GM13977 (cell line): ENCODE measurements around the gene DNASE1L1.

ENCODE experiments used
- DNase-seq: peaks from one replicate; pipeline ENCODE4 v3.0.0; 2012; ENCODE audit warnings: low spot score
- in situ Hi-C: fragments of 300-500 bp; cut with MboI; formaldehyde crosslinking; loops from one replicate; pipeline ENCODE4 v1.12.0; 2022; ENCODE audit warnings: low sequenced_read_pairs, low pct_unique_long_range_greater_than_20kb, mixed read lengths, inconsistent platforms; ENCODE audit not compliant: unreplicated experiment
- TF ChIP-seq, protein P1 (sequence below): IDR thresholded peaks from 2 replicates; pipeline ENCODE4 v1.5.1; 2012; ENCODE audit warnings: mild to moderate bottlenecking, control low read depth; ENCODE audit not compliant: insufficient read depth; ENCODE audit errors: extremely low read depth, missing control alignments

Gene DNASE1L1

DNA sequence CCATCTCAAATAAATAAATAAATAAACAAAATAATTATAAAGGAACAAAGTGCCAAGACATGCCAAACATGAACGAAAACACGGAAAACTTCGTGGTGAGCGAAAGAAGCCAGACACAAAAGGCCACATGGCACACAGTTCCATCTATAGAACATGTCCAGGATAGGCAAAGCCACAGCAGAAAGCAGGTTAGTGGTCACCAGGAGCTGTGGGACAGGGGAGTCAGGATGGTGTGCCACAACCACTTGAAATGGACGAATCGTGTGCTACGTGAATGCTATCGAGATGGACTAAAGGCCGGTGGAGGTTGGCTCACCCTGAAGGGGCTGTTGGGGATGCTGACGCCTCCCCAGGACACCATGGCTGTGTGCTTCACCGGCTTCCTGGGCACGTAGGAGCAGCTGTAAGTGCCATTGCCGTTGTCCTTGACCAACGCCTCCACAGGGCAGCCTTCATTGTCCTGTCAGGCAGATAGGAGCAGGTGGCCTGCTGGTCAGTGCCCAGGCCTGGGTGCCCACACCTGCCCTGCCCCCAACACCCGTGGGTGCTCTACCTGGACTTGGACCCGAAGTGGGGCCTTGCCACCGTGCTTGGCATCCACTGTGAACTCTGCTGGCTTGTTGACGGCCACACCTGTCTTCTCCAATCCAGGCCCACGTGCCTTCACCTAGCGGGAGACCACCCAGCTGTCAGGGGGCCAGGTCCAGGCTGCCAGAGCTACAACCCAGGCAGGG, 45.2 kb downstream of the DNASE1L1 start:
- no peak for DNase-seq
- in situ Hi-C loops = no loop called here
- TF ChIP-seq, protein P1, sequence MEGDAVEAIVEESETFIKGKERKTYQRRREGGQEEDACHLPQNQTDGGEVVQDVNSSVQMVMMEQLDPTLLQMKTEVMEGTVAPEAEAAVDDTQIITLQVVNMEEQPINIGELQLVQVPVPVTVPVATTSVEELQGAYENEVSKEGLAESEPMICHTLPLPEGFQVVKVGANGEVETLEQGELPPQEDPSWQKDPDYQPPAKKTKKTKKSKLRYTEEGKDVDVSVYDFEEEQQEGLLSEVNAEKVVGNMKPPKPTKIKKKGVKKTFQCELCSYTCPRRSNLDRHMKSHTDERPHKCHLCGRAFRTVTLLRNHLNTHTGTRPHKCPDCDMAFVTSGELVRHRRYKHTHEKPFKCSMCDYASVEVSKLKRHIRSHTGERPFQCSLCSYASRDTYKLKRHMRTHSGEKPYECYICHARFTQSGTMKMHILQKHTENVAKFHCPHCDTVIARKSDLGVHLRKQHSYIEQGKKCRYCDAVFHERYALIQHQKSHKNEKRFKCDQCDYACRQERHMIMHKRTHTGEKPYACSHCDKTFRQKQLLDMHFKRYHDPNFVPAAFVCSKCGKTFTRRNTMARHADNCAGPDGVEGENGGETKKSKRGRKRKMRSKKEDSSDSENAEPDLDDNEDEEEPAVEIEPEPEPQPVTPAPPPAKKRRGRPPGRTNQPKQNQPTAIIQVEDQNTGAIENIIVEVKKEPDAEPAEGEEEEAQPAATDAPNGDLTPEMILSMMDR = no peak

DNA sequence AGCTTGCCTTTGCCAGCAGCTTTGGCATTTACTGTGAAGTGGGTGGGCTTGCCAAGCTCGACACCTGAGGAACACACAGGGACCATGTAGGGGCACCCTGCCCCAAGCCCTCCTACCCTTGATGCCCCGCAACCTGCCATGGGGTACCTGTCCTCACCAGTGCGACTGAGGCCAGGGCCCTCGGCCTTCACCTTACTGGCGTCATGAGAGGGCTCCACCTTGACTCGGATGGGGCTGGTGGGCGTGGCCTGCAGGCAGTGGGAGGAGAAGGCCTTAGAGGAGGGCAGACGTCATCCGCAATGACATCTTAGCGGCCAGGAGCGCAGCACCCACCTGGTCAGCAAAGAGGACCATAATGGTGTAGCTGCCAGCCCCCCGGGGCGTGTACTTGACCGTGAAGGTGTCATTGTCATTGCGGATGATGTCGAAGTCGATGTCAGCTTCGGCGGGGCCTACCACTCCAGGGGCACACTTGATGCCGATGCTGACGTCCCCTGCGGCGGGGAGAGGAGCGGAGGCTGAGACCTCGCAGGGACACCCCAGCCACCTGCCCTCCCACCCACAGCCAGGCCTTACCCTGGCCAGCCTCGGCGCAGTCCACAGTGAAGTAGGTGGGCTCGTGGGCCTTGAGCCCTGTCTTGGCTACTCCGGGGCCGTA, 46.8 kb downstream of the DNASE1L1 start:
- TF ChIP-seq, protein P1 = no peak
- in situ Hi-C loops = no loop called here
- DNase-seq = no peak

DNA sequence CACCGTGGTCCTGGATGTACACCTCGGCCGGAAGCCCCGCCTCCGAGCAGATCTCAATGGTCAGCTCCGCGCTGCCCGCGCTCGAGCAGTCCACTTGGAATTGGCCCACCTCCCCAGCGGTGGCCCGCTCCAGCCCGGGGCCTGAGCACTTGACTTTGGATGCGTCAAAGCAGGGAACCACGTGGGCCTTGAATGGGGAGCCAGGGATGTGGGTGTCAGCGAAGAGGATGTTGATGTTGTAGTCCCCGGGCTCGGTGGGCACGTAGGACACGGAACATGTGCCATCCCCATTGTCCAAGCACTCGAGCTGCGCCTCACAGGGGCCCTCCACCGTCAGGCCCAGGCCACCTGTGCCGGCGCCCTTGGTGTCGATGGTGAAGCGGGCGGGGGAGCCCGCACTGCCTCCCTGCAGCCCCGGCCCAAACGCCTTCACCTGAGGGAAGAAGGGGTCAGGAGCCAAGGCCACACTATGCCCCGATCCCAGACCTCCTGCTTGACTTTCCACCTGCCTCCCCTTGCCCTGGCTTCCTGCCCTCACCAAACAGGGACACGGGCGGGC, 48.8 kb downstream of the DNASE1L1 start:
- in situ Hi-C loops = no loop called here
- TF ChIP-seq, protein P1 = no peak
- DNase-seq = no peak

DNA sequence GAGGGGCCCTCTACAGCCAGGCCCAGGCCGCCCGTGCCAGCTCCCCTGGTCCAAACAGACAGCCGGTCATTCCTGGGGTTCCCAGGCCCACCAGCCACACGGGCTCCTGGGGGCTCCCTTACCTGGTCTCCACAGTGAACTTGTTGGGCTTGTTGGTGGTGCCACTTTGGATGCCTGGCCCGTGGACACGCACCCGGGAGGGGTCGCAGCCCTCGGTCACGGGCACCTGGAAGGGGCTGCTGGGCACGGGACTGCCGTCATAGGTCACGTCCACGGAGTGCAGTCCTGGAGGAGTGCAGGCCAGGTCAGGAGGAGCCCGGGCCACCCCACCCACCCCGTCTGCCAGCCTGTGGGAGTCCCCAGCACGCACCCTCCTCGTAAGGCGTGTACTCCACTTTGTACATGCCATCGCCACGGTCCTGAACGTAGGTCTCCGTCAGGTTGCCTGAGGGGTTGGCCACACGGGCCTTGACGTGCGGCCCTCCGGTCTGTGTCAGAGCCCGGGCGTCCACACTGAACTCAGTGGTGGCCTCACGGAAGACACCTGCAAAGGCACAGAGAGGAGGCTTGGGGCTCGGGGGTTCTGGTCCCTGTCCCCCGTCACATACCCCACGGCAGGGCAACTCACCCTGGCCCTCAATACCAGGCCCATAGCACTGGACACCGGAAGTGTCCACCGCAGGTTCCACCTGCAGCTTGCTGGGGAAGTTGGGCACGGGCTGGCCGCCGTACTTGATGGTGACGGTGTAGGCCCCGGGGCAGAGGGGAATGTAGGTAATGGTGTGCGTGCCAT, 49.5 kb downstream of the DNASE1L1 start:
- TF ChIP-seq, protein P1 = no peak
- in situ Hi-C loops = no loop called here
- DNase-seq = no peak

DNA sequence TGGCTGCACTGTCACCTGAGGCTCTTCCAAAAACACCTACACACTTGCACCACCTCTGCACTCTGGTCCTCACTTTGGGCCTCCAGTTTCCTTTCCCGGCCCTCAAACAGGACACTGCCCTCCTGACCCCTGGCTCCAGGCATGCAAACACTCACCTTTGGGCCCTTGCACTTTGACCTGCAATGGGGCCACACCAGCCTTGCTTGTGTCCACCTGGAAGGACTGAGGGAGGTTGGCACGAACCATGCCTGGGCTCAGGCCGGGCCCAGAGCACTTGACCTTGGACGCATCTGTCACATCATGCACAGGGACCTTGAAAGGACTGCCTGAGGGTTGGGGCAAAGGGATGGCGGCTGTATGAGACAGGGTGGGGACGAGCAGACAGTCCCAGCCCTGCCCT, 50.2 kb downstream of the DNASE1L1 start:
- in situ Hi-C loops = no loop called here
- no peak for DNase-seq
- TF ChIP-seq, protein P1 = no peak

DNA sequence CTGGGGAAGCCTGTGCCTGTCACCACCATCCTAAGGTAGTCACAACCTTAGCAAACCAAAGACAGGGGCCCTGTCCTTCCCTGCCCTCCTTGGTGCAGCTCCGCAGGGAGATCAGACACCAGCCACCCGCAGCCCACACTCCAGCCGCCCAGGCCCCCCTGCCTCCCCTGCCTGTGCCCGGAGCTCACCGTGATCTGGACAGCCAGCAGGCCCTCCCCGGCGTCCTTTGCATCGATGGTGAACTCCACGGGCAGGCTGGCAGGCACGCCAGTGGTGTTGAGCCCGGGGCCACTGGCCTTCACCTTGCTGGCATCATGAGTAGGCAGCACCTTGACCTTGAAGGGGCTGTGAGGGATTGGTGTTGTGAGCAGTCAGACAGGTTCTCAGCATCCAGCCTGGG, 51.0 kb downstream of the DNASE1L1 start:
- DNase-seq = no peak
- TF ChIP-seq, protein P1 = no peak
- in situ Hi-C loops = no loop called here
